GM12891 (cell line): ENCODE data around the gene GPC6.

Source experiments
- PAX5 ChIP-seq: IDR thresholded peaks from 2 replicates; pipeline ENCODE4 v1.6.1; 2011; ENCODE audit warnings: low read length, moderate library complexity, mild to moderate bottlenecking; ENCODE audit not compliant: insufficient read depth, severe bottlenecking
- POLR2A ChIP-seq: IDR thresholded peaks from 2 replicates; pipeline ENCODE4 v1.6.1; 2011; ENCODE audit warnings: low read depth, low read length, control low read depth
- POLR2AphosphoS5 ChIP-seq: IDR thresholded peaks from 2 replicates; pipeline ENCODE4 v1.6.1; 2011; ENCODE audit warnings: low read depth, low read length, control low read depth
- POU2F2 ChIP-seq: IDR thresholded peaks from 2 replicates; pipeline ENCODE4 v1.6.1; 2011; ENCODE audit warnings: low read depth, mild to moderate bottlenecking, control low read depth, low read length, moderate library complexity
- SPI1 ChIP-seq: IDR thresholded peaks from 2 replicates; pipeline ENCODE4 v1.6.1; 2011; ENCODE audit warnings: low read depth, low read length, control low read depth
- TAF1 ChIP-seq: IDR thresholded peaks from 2 replicates; pipeline ENCODE4 v1.6.1; 2011; ENCODE audit warnings: low read depth, low read length, control low read depth

DNA sequence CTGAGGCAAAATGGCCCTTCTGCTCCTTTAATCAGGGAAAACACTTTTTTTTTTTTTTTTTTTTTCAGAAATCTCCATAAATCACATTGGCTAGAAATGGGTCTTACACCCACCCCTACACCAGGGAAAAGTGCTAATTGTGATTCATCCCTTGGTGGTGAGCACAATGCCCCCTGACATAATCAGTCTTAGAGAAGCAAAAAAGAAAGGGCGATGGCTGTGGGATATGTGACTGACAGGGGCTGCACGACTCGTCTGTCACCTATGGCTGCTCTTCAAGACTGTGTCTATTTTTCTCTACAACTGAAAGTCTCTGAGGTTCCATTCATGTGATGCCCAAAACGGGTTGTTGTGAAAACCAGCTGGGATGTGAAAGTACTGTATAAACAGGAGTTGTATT is 3.6 kb upstream of the GPC6 start:
- no peak for TF ChIP-seq POLR2A
- TF ChIP-seq POLR2AphosphoS5, result no peak
- no peak for TF ChIP-seq TAF1
- TF ChIP-seq PAX5, result no peak
- no peak for TF ChIP-seq SPI1
- no peak for TF ChIP-seq POU2F2
